NCI-H2107 (cell line): ENCODE measurements around the gene ARPIN.
A peak's percentile ranks its signal among the peaks of the same experiment; 100 is the strongest.
"Not testable (repeated sequence)": the region's sequence is repeated elsewhere in the genome, so short reads cannot be mapped to it uniquely, and the experiment has no call there.

Experiments used
- DNase-seq: peaks from one replicate; lab custom pipeline; 2025; lab: John Stamatoyannopoulos, UW

Gene ARPIN

GRCh38 chr15:89910891-89911626 is 1.7 kb downstream of the ARPIN start:
- no peak for DNase-seq

- DNase-seq, result no peak
Measured at GRCh38 chr15:89909611-89910010, 3.1 kb downstream of the ARPIN start.

- DNase-seq, result no peak
Measured at GRCh38 chr15:89908226-89908625, 4.5 kb downstream of the ARPIN start.

- no peak for DNase-seq
Measured at GRCh38 chr15:89907289-89907688, 5.5 kb downstream of the ARPIN start.

GRCh38 chr15:89905846-89906378 is 6.8 kb downstream of the ARPIN start:
- DNase-seq, result no peak

GRCh38 chr15:89904519-89904918 is 8.2 kb downstream of the ARPIN start:
- DNase-seq, result no peak

GRCh38 chr15:89903858-89904130 is 9.0 kb downstream of the ARPIN start:
- no peak for DNase-seq

GRCh38 chr15:89903015-89903857 is 9.5 kb downstream of the ARPIN start:
- no peak for DNase-seq

GRCh38 chr15:89900849-89901248 is 11.9 kb downstream of the ARPIN start:
- no peak for DNase-seq

GRCh38 chr15:89899951-89900567 is 12.7 kb downstream of the ARPIN start:
- no peak for DNase-seq

- no peak for DNase-seq
Measured at GRCh38 chr15:89899295-89899945, 13.3 kb downstream of the ARPIN start.

GRCh38 chr15:89898614-89899294 is 14.0 kb downstream of the ARPIN start:
- DNase-seq, result peak; percentile 8

GRCh38 chr15:89898146-89898545 is 14.6 kb downstream of the ARPIN start:
- no peak for DNase-seq

GRCh38 chr15:89893696-89894447 is 18.9 kb downstream of the ARPIN start, which contains the start of gene AP3S2:
Gene AP3S2 (minus strand): TSS chr15:89893994. CDS start chr15:89893949, 45 bp downstream.
- peak; percentile 77 for DNase-seq

GRCh38 chr15:89893027-89893426 is 19.7 kb downstream of the ARPIN start:
- DNase-seq, result no peak

- no peak for DNase-seq
Measured at GRCh38 chr15:89888214-89888804, 24.4 kb downstream of the ARPIN start.

GRCh38 chr15:89885611-89886010 is 27.1 kb downstream of the ARPIN start:
- DNase-seq, result no peak

- not testable (repeated sequence) for DNase-seq
Measured at GRCh38 chr15:89885179-89885578, 27.6 kb downstream of the ARPIN start.

- no peak for DNase-seq
Measured at GRCh38 chr15:89883518-89883917, 29.2 kb downstream of the ARPIN start.

- no peak for DNase-seq
Measured at GRCh38 chr15:89880727-89881126, 32.0 kb downstream of the ARPIN start.
